K562 (cell line): ENCODE results near the gene TRIO. TPM values are rescaled to one million over a fixed set of nuclear protein-coding genes. Genes with fewer than 3 reads are reported as not detected.

Experiments used
- E2F5 ChIP-seq: sonication (generic); formaldehyde crosslinking; IDR thresholded peaks from 2 replicates; pipeline ENCODE4 v1.8.0; 2022; ENCODE audit warnings: mild to moderate bottlenecking, missing genetic modification reagents
- ETV6 ChIP-seq, 3 experiments: fragments of 150-350 bp in 1 of 3; sonication (generic) in 1 of 3; formaldehyde crosslinking in 1 of 3; IDR thresholded peaks; 2 replicates each; pipeline versions ENCODE4 v1.6.1 to v1.8.0; 2014 to 2022; ENCODE audit warnings: borderline replicate concordance in 2 of 3, low read depth in 2 of 3, antibody characterized with exemption in 1 of 3, low read length in 1 of 3, mild to moderate bottlenecking in 1 of 3, missing genetic modification reagents in 1 of 3
- GATAD2B ChIP-seq: fragments of 450-650 bp; IDR thresholded peaks from 2 replicates; pipeline ENCODE4 v1.6.1; 2017; ENCODE audit warnings: mild to moderate bottlenecking, borderline replicate concordance
- PHF21A ChIP-seq: fragments of 450-650 bp; IDR thresholded peaks from 2 replicates; pipeline ENCODE4 v1.6.1; 2017; ENCODE audit warnings: low read depth, borderline replicate concordance
- ZFPM2 ChIP-seq: fragments of 250-450 bp; sonication (Bioruptor Pico); IDR thresholded peaks from 2 replicates; pipeline ENCODE4 v1.5.1; 2022; ENCODE audit warnings: mild to moderate bottlenecking
- polyA plus RNA-seq, 8 experiments: library from polyadenylated mRNA; depleted of rRNA in 4 of 8; stranded (reverse) in 5 of 8; unstranded in 3 of 8; fragments of >200 nt; fragmentation: Nextera tagmentation in 2 of 8; fragmentation: Illumina TruSeq in 1 of 8; extraction: Ambion mirVana in 2 of 8; extraction: Trizol in 1 of 8; gene quantifications; 2 replicates each; pipeline versions ENCODE4 v1.2.1 to v1.2.3, GENCODE V29; 2011 to 2014; ENCODE audit warnings: inconsistent platforms in 1 of 8, missing spikeins in 1 of 8
- total RNA-seq, 7 experiments: library from RNA; depleted of rRNA in 6 of 7; stranded (reverse); fragments of >200 nt in 6 of 7; fragmentation: Illumina TruSeq in 2 of 7; extraction: Trizol in 2 of 7; gene quantifications; 2 replicates each; pipeline versions ENCODE4 v1.2.1 to v1.2.3, GENCODE V29; 2011 to 2021; ENCODE audit warnings: low replicate concordance in 1 of 7
- TF ChIP-seq, protein P1 (sequence below): fragments of 450-650 bp; conservative IDR thresholded peaks from 2 replicates; pipeline ENCODE4 v1.6.1; 2016; ENCODE audit warnings: missing genetic modification characterization, low read depth, mild to moderate bottlenecking, control low read depth, missing compliant biosample characterization
- TF ChIP-seq, protein P2 (sequence below): sonication (generic); formaldehyde crosslinking; IDR thresholded peaks from 2 replicates; pipeline ENCODE4 v1.8.1; 2023; ENCODE audit warnings: mild to moderate bottlenecking, missing genetic modification reagents

The TRIO gene
- total and polyA plus RNA-seq, 9 of the 15 experiments (the other 6 are each of a cell fraction or from before 2014, with no cell fraction given), result 0.24 to 5.0 (median 1.1) TPM

GRCh38 chr5:14501353-14502293, 358.5 kb downstream of the TRIO start (continued):
- TF ChIP-seq, protein P1, sequence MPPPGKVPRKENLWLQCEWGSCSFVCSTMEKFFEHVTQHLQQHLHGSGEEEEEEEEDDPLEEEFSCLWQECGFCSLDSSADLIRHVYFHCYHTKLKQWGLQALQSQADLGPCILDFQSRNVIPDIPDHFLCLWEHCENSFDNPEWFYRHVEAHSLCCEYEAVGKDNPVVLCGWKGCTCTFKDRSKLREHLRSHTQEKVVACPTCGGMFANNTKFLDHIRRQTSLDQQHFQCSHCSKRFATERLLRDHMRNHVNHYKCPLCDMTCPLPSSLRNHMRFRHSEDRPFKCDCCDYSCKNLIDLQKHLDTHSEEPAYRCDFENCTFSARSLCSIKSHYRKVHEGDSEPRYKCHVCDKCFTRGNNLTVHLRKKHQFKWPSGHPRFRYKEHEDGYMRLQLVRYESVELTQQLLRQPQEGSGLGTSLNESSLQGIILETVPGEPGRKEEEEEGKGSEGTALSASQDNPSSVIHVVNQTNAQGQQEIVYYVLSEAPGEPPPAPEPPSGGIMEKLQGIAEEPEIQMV (tag), result no peak
- TF ChIP-seq ETV6 (IDR thresholded peaks at IDR 0.05; ENCODE audit: borderline replicate concordance in 1 of 2, low read depth in 2 of 2, low read length in 1 of 2) (no peak), ETV6 (CRISPR knock-in tag; IDR thresholded peaks at IDR 0.05; ENCODE audit: borderline replicate concordance) (no peak), E2F5 (CRISPR knock-in tag) (no peak), PHF21A (no peak), GATAD2B (no peak), ZFPM2 (CRISPR knock-in tag) (no peak)
- TF ChIP-seq, protein P2, sequence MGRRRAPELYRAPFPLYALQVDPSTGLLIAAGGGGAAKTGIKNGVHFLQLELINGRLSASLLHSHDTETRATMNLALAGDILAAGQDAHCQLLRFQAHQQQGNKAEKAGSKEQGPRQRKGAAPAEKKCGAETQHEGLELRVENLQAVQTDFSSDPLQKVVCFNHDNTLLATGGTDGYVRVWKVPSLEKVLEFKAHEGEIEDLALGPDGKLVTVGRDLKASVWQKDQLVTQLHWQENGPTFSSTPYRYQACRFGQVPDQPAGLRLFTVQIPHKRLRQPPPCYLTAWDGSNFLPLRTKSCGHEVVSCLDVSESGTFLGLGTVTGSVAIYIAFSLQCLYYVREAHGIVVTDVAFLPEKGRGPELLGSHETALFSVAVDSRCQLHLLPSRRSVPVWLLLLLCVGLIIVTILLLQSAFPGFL (CRISPR knock-in tag), result no peak
- TF ChIP-seq, all 486 proteins: peak for 0
